GM18505 (cell line): ENCODE data around the gene HSBP1L1.

Experiments used
- ATAC-seq: cut with Tn5 transposase; IDR thresholded peaks from one replicate; pipeline ENCODE4 v1.9.1; 2021; ENCODE audit not compliant: unreplicated experiment
- POLR2A ChIP-seq: IDR thresholded peaks from 4 replicates; pipeline ENCODE4 v1.6.1; 2011; ENCODE audit warnings: borderline replicate concordance; ENCODE audit not compliant: insufficient read depth, insufficient read length; ENCODE audit errors: extremely low read depth

Gene HSBP1L1

GRCh38 chr18:79965119-79965902, 868 bp downstream of the HSBP1L1 start:
- TF ChIP-seq POLR2A: no peak
- no peak for ATAC-seq

- no peak for ATAC-seq
- TF ChIP-seq POLR2A: no peak
Observed at GRCh38 chr18:79970419-79971133, 6.1 kb downstream of the HSBP1L1 start.

- TF ChIP-seq POLR2A: no peak
- no peak for ATAC-seq
Observed at GRCh38 chr18:79971211-79971952, 6.9 kb downstream of the HSBP1L1 start.

GRCh38 chr18:79971986-79972385, 7.5 kb downstream of the HSBP1L1 start:
- TF ChIP-seq POLR2A: no peak
- no peak for ATAC-seq

- no peak for TF ChIP-seq POLR2A
- no peak for ATAC-seq
Observed at GRCh38 chr18:79972720-79973119, 8.3 kb downstream of the HSBP1L1 start.

GRCh38 chr18:79973517-79973916, 9.1 kb downstream of the HSBP1L1 start:
- TF ChIP-seq POLR2A: no peak
- ATAC-seq: no peak

GRCh38 chr18:79974025-79974654, 9.7 kb downstream of the HSBP1L1 start:
- no peak for TF ChIP-seq POLR2A
- ATAC-seq: no peak

- no peak for TF ChIP-seq POLR2A
- no peak for ATAC-seq
Observed at GRCh38 chr18:79975043-79975442, 10.6 kb downstream of the HSBP1L1 start.

GRCh38 chr18:79975985-79976680, 11.7 kb downstream of the HSBP1L1 start:
- no peak for ATAC-seq
- no peak for TF ChIP-seq POLR2A

GRCh38 chr18:79979843-79980242, 15.4 kb downstream of the HSBP1L1 start:
- no peak for ATAC-seq
- no peak for TF ChIP-seq POLR2A

GRCh38 chr18:79980585-79980984, 16.1 kb downstream of the HSBP1L1 start:
- TF ChIP-seq POLR2A: no peak
- ATAC-seq: no peak

- TF ChIP-seq POLR2A: no peak
- no peak for ATAC-seq
Observed at GRCh38 chr18:79982736-79983135, 18.3 kb downstream of the HSBP1L1 start.

GRCh38 chr18:79983253-79983652, 18.8 kb downstream of the HSBP1L1 start:
- ATAC-seq: no peak
- no peak for TF ChIP-seq POLR2A

- no peak for ATAC-seq
- TF ChIP-seq POLR2A: no peak
Observed at GRCh38 chr18:79983793-79984192, 19.4 kb downstream of the HSBP1L1 start.
